Measurements from ENCODE around the gene DDX17. TPM values are rescaled to one million over a fixed set of nuclear protein-coding genes. Genes with fewer than 3 reads are reported as not detected.
"Not testable (repeated sequence)": the region's sequence is repeated elsewhere in the genome, so short reads cannot be mapped to it uniquely, and the experiment has no call there.

The DDX17 gene
- polyA plus RNA-seq, 1 donor (not counting 4 experiments of a cell fraction or from before 2014, with no cell fraction given): 270 TPM

DNA sequence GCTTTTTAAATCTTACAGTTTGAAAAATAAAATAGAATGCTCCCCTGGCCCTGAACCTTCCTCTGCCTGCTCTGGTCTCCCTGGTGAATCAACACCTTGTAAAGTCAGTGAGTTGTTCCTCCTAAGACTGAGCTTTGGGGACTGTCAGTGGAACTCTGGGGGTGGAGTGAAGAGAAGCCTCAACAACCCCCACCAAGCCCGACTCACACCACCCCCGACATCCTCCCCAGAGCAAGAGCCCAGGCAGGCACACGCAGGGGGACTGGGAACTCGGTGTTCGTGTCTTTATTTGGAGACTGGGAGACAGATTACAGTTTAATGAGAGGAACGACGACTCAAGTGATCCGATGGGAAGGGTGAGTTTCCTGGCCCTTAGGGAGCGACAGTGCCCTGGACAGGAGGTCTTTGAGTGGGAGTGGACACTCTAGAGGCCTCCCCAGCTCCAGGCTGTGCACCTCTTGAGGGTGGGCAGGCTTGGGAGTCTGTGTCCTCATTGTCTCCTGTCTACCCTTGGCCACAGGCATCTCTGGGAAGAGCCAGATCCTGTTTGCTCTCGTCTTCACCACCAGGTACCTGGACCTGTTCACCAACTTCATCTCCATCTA, 32.0 kb downstream of the DDX17 start:
- no peak for DNase-seq (ENCODE audit: low read depth, low spot score)
- Histone ChIP-seq H4K20me1 (ENCODE audit: control insufficient read depth, extremely low read depth, insufficient read depth, low read length) (no peaks in the 10 kb centered on the region), H3K4me3 (ENCODE audit: control insufficient read depth in 2 of 3, extremely low read depth in 1 of 3, insufficient read depth in 2 of 3, low read depth in 1 of 3, low read length in 3 of 3) (no peak overlapping the region), H3K79me2 (ENCODE audit: control insufficient read depth, insufficient read depth, low read length) (no peaks in the 10 kb centered on the region), H3K36me3 (ENCODE audit: control insufficient read depth in 2 of 2, extremely low read depth in 1 of 2, insufficient read depth in 2 of 2, low read length in 2 of 2) (no peaks in the 10 kb centered on the region), H3K9ac (ENCODE audit: control insufficient read depth, extremely low read depth, insufficient read depth, low read length) (no peak overlapping the region), H3K27me3 (ENCODE audit: control insufficient read depth, extremely low read depth, insufficient read depth, low read length) (no peaks in the 10 kb centered on the region), H3K9me3 (ENCODE audit: control insufficient read depth, low read depth, low read length) (no peaks in the 10 kb centered on the region), H3K27ac (ENCODE audit: control insufficient read depth, insufficient read depth, low read length) (no peak overlapping the region), H2AFZ (ENCODE audit: control insufficient read depth, low read length) (no peak overlapping the region), H3K4me1 (ENCODE audit: control insufficient read depth, extremely low read depth, insufficient read depth, low read length) (peaks cover 10% of the 10 kb centered on the region), H3K4me2 (ENCODE audit: control insufficient read depth, extremely low read depth, insufficient read depth, low read depth, low read length) (no peak overlapping the region), H3K9me1 (ENCODE audit: control insufficient read depth, extremely low read depth, insufficient read depth, low read length) (no peaks in the 10 kb centered on the region)
- TF ChIP-seq CTCF (optimal IDR thresholded peaks at IDR 0.05 in 1 of 3, IDR thresholded peaks at IDR 0.05 in 1 of 3, conservative IDR thresholded peaks at IDR 0.05 in 1 of 3; ENCODE audit: extremely low read depth in 1 of 3, insufficient read depth in 2 of 3, low read length in 3 of 3) (no peak), EZH2 (IDR thresholded peaks at IDR 0.05; ENCODE audit: low read length) (no peak)
- dilution Hi-C loops (cut with MboI; ENCODE audit: extremely low pct_ligation_motif_present, low sequenced_read_pairs): no loop called here
- FAIRE-seq: no peak

DNA sequence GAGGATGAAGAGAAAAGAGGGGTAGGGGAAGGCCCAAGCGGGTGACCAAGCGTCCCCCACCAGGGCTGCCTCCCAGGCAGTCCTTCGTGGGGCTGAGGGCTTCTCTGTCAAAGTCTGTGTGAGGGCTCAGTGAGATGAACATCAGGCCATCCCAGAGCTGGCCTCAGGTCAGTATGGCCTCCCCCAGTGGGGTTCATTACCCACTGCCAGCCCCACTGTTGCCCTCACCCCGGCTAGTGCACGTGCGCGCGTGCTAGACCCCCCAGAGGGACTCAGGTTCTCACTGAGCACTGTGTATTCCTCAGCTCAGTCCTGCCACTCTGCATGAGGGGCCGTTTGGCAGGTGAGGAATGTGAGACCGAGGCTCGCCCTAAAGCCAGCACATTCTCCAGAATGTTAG, 34.9 kb downstream of the DDX17 start:
- DNase-seq (ENCODE audit: low read depth, low spot score) (no peak), FAIRE-seq (no peak)
- Histone ChIP-seq H3K79me2 (ENCODE audit: control insufficient read depth, insufficient read depth, low read length) (no peaks in the 10 kb centered on the region), H3K36me3 (ENCODE audit: control insufficient read depth in 2 of 2, extremely low read depth in 1 of 2, insufficient read depth in 2 of 2, low read length in 2 of 2) (no peaks in the 10 kb centered on the region), H3K4me3 (ENCODE audit: control insufficient read depth in 2 of 3, extremely low read depth in 1 of 3, insufficient read depth in 2 of 3, low read depth in 1 of 3, low read length in 3 of 3) (no peak overlapping the region), H4K20me1 (ENCODE audit: control insufficient read depth, extremely low read depth, insufficient read depth, low read length) (no peaks in the 10 kb centered on the region), H3K4me1 (ENCODE audit: control insufficient read depth, extremely low read depth, insufficient read depth, low read length) (peaks cover 12% of the 10 kb centered on the region), H3K27ac (ENCODE audit: control insufficient read depth, insufficient read depth, low read length) (no peak overlapping the region), H3K9me3 (ENCODE audit: control insufficient read depth, low read depth, low read length) (no peaks in the 10 kb centered on the region), H3K27me3 (ENCODE audit: control insufficient read depth, extremely low read depth, insufficient read depth, low read length) (peaks cover 4% of the 10 kb centered on the region), H3K9ac (ENCODE audit: control insufficient read depth, extremely low read depth, insufficient read depth, low read length) (no peak overlapping the region), H3K9me1 (ENCODE audit: control insufficient read depth, extremely low read depth, insufficient read depth, low read length) (no peaks in the 10 kb centered on the region), H3K4me2 (ENCODE audit: control insufficient read depth, extremely low read depth, insufficient read depth, low read depth, low read length) (no peak overlapping the region), H2AFZ (ENCODE audit: control insufficient read depth, low read length) (no peak overlapping the region)
- dilution Hi-C loops (cut with MboI; ENCODE audit: extremely low pct_ligation_motif_present, low sequenced_read_pairs): no loop called here
- no peak for TF ChIP-seq EZH2 (IDR thresholded peaks at IDR 0.05; ENCODE audit: low read length)
- no peak for TF ChIP-seq CTCF (optimal IDR thresholded peaks at IDR 0.05 in 1 of 3, IDR thresholded peaks at IDR 0.05 in 1 of 3, conservative IDR thresholded peaks at IDR 0.05 in 1 of 3; ENCODE audit: extremely low read depth in 1 of 3, insufficient read depth in 2 of 3, low read length in 3 of 3)

DNA sequence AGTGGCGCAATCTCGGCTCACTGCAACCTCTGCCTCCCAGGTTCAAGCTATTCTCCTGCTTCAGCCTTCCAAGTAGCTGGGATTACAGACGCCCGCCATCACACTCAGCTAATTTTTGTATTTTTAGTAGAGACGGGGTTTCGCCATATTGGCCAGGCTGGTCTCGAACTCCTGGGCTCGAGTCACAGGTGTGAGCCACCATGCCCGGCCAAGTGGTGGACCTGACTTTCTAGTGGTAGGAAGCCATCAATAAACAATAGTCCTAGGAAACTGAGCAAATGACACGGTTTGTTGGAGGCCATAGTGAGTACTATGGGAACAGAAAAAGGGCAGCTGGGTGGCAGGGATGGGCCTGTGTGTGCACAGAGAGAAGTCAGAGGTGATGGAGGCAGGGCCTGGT, 35.9 kb downstream of the DDX17 start:
- H3K36me3 ChIP-seq (ENCODE audit: control insufficient read depth in 2 of 2, extremely low read depth in 1 of 2, insufficient read depth in 2 of 2, low read length in 2 of 2); H3K79me2 ChIP-seq (ENCODE audit: control insufficient read depth, insufficient read depth, low read length); H3K4me3 ChIP-seq (ENCODE audit: control insufficient read depth in 2 of 3, extremely low read depth in 1 of 3, insufficient read depth in 2 of 3, low read depth in 1 of 3, low read length in 3 of 3); H3K9me1 ChIP-seq (ENCODE audit: control insufficient read depth, extremely low read depth, insufficient read depth, low read length); H3K27me3 ChIP-seq (ENCODE audit: control insufficient read depth, extremely low read depth, insufficient read depth, low read length); H4K20me1 ChIP-seq (ENCODE audit: control insufficient read depth, extremely low read depth, insufficient read depth, low read length); H3K9me3 ChIP-seq (ENCODE audit: control insufficient read depth, low read depth, low read length); H2AFZ ChIP-seq (ENCODE audit: control insufficient read depth, low read length); H3K9ac ChIP-seq (ENCODE audit: control insufficient read depth, extremely low read depth, insufficient read depth, low read length); H3K4me2 ChIP-seq (ENCODE audit: control insufficient read depth, extremely low read depth, insufficient read depth, low read depth, low read length); FAIRE-seq; DNase-seq (ENCODE audit: low read depth, low spot score); dilution Hi-C loops (cut with MboI; ENCODE audit: extremely low pct_ligation_motif_present, low sequenced_read_pairs); H3K27ac ChIP-seq (ENCODE audit: control insufficient read depth, insufficient read depth, low read length): not testable (repeated sequence)
- peaks cover 12% of the 10 kb centered on the region for H3K4me1 ChIP-seq (ENCODE audit: control insufficient read depth, extremely low read depth, insufficient read depth, low read length)

Measured in keratinocyte (primary cell).